GM21723 (cell line): ENCODE data around the gene SETBP1.

Experiments
- ATAC-seq: cut with Tn5 transposase; IDR thresholded peaks from one replicate; pipeline ENCODE4 v1.9.1; 2021; ENCODE audit warnings: mild to moderate bottlenecking, moderate library complexity; ENCODE audit not compliant: unreplicated experiment

The SETBP1 gene

GRCh38 chr18:44895176-44895798 is 214.6 kb downstream of the SETBP1 start:
- peak; percentile 72 for ATAC-seq

- ATAC-seq = no peak
Observed at GRCh38 chr18:44896846-44897245, 216.2 kb downstream of the SETBP1 start.

- no peak for ATAC-seq
Observed at GRCh38 chr18:44897411-44897810, 216.7 kb downstream of the SETBP1 start.

GRCh38 chr18:44897816-44898215 is 217.1 kb downstream of the SETBP1 start:
- ATAC-seq = no peak

DNA sequence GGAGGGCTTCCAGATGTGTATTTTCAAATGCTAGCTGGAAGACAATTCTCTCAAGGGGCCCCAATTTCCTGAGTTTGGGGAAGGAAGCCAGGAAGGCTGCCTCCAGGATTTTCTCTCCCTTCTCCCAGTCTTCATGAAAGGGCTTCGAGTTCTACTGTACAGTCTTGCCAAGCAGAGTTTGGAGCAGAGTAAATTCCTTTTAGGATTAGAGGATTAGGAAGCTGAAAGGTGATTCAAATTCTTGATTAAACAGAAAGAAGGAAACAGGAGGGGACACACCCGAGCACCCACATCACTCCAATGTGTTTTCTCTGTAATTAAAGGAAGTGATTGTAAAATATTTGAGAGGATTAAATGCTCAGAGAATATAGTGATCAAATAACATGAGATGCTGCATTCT is 217.8 kb downstream of the SETBP1 start:
- ATAC-seq = no peak

- no peak for ATAC-seq
Observed at GRCh38 chr18:44899832-44900231, 219.1 kb downstream of the SETBP1 start.

DNA sequence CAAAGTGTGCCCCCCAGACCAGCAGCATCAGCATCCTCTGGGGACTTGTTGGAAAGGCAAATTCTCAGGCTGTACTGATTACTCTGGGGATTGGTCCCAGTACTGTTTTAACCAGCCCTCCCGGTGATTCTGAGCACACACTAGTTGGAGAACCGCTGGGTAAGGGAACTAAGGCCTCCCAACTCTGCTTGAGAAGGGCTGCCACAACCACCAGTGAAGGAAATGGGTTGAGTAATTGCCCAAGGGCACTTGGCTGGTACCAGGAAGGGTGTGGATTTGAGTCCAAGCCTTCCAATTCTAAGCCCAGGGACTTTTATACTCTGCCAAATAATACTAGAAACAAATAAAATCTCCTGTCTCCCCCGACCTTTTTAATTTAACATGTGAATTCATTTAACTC is 219.9 kb downstream of the SETBP1 start:
- no peak for ATAC-seq

GRCh38 chr18:44901283-44901682 is 220.6 kb downstream of the SETBP1 start:
- ATAC-seq = no peak

GRCh38 chr18:44903327-44903726 is 222.6 kb downstream of the SETBP1 start:
- ATAC-seq = no peak

DNA sequence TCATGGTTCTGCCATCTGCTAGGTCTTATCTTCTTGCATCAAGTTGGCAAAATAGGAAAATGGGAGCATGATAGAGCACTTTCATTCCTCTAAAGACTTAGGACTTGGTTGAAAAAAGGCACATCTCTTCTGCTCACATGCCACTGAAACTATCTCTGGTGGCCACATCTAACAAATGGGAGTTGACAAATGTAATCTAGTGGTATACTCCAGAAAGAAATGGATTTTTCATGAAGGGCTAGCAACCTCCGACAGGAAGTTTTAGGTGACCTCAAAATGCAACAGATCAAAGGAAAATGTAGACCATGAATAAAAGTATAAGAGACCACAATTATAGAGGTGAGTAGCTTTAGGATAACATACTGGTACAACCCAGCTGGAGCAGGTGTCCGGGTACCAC is 224.1 kb downstream of the SETBP1 start:
- ATAC-seq = no peak

DNA sequence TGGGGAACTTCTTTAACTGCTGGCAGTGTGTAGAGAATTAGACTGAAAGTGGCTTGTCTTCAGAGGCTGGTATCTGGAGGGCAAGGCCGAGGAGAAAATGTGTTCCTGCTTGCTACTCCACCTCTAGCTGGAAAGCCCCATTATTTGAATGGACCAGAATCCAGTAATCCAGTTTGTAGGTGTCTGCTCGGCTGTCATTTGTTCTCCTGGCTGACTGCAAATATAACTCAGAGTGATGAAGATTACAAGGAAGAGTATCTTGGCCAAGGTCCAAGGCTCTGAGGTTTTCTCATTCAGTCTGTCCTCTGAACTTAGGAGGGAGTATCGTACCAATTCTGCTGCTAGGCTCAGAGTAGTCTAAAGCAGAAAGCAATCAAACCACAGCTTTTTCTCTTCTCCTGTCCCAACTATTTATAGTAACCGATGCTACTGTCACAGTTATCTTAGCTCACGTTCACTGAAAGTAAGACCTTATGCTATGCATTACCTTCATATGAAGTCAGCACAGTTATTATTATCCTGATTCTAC is 228.6 kb downstream of the SETBP1 start:
- ATAC-seq = peak; percentile 94

GRCh38 chr18:44911260-44911659 is 230.6 kb downstream of the SETBP1 start:
- ATAC-seq = no peak

DNA sequence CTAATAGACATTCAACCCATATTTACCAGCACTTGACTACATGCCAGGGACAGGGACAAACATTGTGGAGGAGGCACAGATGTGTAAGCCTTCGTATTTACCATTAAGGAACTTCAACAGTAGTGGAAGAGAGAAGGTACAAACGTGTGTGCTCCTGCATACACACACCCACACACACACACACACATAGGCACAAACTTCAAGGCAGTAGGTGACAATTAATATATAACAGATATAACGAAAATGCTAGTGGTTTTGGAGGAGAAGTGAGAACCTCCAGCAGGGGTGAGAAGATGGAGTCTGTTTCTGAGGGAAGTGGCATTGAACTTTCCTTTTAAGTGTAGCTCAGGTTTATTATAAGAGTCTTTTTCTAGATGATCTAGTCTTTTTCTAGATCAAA is 231.1 kb downstream of the SETBP1 start:
- no peak for ATAC-seq

DNA sequence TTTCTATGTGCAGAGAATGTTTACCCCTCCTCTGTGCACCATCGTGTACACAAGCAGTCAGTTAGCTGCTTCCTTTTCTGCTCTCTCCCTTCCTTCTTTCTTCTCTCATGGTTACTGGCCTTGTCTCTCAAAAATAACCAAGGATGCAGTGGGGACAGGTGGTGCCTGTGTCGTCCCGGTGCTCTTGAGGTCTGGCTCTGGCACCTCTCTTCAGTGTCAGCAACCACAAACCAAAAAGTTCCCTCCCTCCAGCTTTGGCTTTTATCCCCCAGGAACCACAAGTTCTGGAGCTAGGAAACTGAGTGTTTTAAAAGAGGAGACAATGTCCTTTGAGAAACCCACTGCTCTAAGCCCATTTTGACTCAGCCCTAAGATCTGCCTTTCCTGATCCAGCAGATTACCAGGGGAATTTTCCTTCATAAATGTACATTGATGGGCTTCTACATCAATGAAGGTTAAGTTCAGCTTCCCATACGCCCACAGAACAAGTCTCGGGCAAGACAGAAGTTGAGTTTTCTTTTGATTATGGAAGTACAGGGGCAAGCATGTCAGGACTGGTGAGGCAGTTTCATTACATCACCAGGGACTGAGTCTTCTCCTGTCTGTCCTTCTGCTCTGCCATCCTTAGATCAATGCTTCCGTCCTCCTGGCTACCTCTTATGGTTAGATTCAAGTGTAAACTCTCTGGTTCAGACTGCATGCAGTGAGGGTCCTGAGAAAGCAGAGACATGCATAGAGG is 232.2 kb downstream of the SETBP1 start:
- no peak for ATAC-seq

GRCh38 chr18:44914028-44914427 is 233.3 kb downstream of the SETBP1 start:
- no peak for ATAC-seq

- ATAC-seq = no peak
Observed at GRCh38 chr18:44915213-44915612, 234.5 kb downstream of the SETBP1 start.

DNA sequence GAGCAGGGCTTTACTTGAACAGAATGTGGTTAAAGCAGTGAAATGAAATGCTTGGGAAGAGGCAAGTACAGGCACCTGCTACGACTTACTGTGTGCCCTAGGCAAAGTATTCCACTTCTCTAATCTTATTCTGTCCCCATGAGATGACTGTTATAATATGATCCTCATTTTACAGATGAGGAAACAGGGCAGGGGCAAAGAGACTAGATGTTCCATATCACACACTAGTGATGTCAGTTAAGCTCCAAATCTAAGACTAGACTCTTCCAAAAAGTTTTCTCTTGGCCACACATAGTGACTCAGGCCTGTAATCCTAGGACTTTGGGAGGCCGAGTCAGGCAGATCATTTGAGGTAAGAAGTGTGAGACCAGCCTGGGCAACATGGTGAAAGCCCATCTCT is 235.0 kb downstream of the SETBP1 start:
- ATAC-seq = no peak

DNA sequence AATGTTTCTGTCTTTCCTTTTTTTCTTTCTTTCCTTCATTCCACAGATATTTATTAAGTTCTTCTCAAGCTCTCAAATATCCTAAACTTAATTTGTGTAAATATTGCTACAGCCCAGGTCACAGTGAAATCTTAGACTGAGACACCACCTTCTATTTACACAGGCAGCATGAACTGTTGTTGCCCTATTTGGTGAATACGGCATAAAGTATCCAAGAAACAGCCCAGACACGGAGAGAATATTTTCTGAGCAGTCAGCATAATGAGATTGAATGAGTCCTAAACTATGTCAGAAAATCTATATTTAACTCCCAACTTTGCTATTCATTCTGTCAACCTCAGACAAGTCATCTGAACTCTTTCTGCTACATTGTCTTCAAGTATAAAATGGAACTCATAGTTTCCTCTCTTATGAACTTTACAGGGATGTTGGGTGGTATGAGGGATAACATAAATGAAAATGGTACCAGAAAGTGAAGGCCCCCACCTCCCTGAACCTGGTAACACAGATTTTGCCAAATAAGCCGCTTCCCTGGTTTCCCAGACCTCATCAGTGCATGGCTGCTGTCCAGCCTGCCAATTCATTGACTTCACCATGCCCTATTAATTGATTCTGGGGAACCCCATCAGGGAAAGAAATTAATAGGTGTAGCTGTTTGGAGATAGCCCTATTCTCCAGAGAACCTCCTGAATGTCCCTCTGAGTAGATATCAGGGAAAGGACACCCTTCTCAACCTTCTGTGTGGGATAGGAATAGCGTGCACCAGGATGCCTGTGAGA is 235.9 kb downstream of the SETBP1 start:
- ATAC-seq = no peak

- no peak for ATAC-seq
Observed at GRCh38 chr18:44917216-44918141, 236.8 kb downstream of the SETBP1 start.

DNA sequence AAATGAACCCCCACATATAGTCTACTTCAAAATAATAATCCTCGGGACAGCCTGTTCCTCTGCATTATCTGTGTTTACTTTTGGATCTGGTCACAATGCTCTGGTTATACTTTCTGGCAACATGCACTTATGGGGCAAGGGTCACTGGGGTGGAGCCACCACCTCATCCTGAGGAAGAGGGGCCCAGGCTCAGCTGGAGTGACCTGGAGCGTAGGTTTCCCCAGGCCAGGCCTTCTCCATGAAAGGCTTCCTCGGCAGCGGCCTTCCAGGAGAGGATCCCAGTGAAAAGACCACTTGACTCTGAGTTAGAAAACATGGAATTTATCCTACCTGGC is 237.4 kb downstream of the SETBP1 start:
- ATAC-seq = no peak

DNA sequence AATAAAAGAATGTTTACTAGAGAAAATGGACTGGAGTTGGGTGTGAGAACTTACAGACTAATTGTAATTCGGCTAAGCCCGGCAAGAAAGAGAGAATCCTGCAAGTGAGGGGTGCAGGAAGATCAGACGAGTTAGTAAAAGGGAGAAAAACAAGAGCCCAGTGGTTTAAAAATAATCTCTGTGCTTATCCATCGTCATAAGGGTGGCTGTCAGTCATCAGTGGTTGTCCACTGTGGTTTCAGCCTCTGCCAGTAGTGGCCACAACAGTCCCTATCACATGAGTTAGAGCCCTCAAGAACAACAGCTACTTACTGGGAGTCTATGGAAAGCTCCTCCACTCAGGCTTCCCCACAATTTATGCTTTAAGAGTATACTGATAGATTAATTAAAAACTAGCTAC is 239.8 kb downstream of the SETBP1 start:
- no peak for ATAC-seq
